Tracheal epithelial cell (primary cell): ENCODE measurements around the gene MACROH2A2. TPM values are rescaled to one million over a fixed set of nuclear protein-coding genes. Genes with fewer than 3 reads are reported as not detected.

ENCODE experiments used
- total RNA-seq: library from RNA; depleted of rRNA; stranded (reverse); fragments of >200 nt; gene quantifications from 2 replicates; pipeline ENCODE4 v1.2.1, GENCODE V29; 2014

MACROH2A2 gene
- 12.8 and 17.6 TPM in 2 replicates for total RNA-seq

GRCh38 chr10:70052462-70053217 lies at the start of gene MACROH2A2:
Gene MACROH2A2, plus strand, starts transcription at chr10:70052846. Its CDS starts 22,813 bp downstream, at chr10:70075659.

GRCh38 chr10:70132098-70133029 lies 79.7 kb downstream of the MACROH2A2 start, which contains the start of gene AIFM2:
Gene AIFM2, minus strand, starts transcription at chr10:70132825. Its CDS starts 8,741 bp downstream, at chr10:70124084.

GRCh38 chr10:70146489-70147258 lies 94.0 kb downstream of the MACROH2A2 start, which contains the start of gene TYSND1:
Gene TYSND1, minus strand, starts transcription at chr10:70146700. Its CDS starts 114 bp downstream, at chr10:70146586.

Other genes starting within 250 kb of the MACROH2A2 start
- 2.2 and 4.5 TPM in 2 replicates for gene AIFM2, start 80.0 kb downstream of the MACROH2A2 start, total RNA-seq
- 27.2 and 67.4 TPM in 2 replicates for gene TYSND1, start 93.9 kb downstream of the MACROH2A2 start, total RNA-seq
- gene SAR1A, start 117.7 kb downstream of the MACROH2A2 start, total RNA-seq: 109 and 126 TPM in 2 replicates
- gene PPA1, start 180.6 kb downstream of the MACROH2A2 start, total RNA-seq: 287 and 343 TPM in 2 replicates
- gene NPFFR1, start 231.2 kb downstream of the MACROH2A2 start, total RNA-seq: not detected in 2 replicates